ENCODE measurements around the gene B2M. TPM values are rescaled to one million over a fixed set of nuclear protein-coding genes. Genes with fewer than 3 reads are reported as not detected.

The B2M gene
- 398 to 512 TPM (median 412 TPM) in 5 replicates for total RNA-seq (2022; extraction: Qiagen RNA extraction)

GRCh38 chr15:44711096-44711742 is at the start of gene B2M, which contains the start of gene PATL2:
TSS of gene B2M (plus strand) at chr15:44711517. CDS start at chr15:44711547, 30 bp downstream.
TSS of gene PATL2 (minus strand) at chr15:44711323. CDS start at chr15:44676490, 34,833 bp downstream.

GRCh38 chr15:44663410-44664308 is 47.7 kb upstream of the B2M start, which contains the start of gene SPG11:
TSS of gene SPG11 (minus strand) at chr15:44663662. CDS start at chr15:44663647, 15 bp downstream.

GRCh38 chr15:44736181-44736765 is 25.0 kb downstream of the B2M start, which contains the start of gene TRIM69:
TSS of gene TRIM69 (plus strand) at chr15:44736528. CDS start at chr15:44736705, 177 bp downstream.

Other genes with a start within 250 kb of the B2M start
- gene EIF3J, start 174.4 kb upstream of the B2M start, total RNA-seq (2022; extraction: Qiagen RNA extraction): 74.9 to 102 TPM (median 79.0 TPM) in 5 replicates
- 8.1 to 9.4 TPM (median 8.8 TPM) in 5 replicates for gene SPG11, start 47.9 kb upstream of the B2M start, total RNA-seq (2022; extraction: Qiagen RNA extraction)
- 0.03 to 0.14 TPM (median 0.08 TPM) in 4 of 5 replicates, not detected in the other for gene PATL2, start 194 bp upstream of the B2M start, total RNA-seq (2022; extraction: Qiagen RNA extraction)
- gene TRIM69, start 25.0 kb downstream of the B2M start, total RNA-seq (2022; extraction: Qiagen RNA extraction): 2.8 to 5.8 TPM (median 4.5 TPM) in 5 replicates
- not detected in 5 replicates for gene TERB2, start 245.2 kb downstream of the B2M start, total RNA-seq (2022; extraction: Qiagen RNA extraction)